Activated CD4-positive, CD25-positive, alpha-beta regulatory T cell treated with anti-CD3 and anti-CD28 coated beads, Interleukin-2, amount 50 U/mL, for 72 hours (primary cell): ENCODE results near the gene GTF3C1.
"Not testable (repeated sequence)": the region's sequence is repeated elsewhere in the genome, so short reads cannot be mapped to it uniquely, and the experiment has no call there.

Experiments
- DNase-seq: peaks from one replicate; pipeline ENCODE4 v3.0.0; 2021

GTF3C1 gene

DNA sequence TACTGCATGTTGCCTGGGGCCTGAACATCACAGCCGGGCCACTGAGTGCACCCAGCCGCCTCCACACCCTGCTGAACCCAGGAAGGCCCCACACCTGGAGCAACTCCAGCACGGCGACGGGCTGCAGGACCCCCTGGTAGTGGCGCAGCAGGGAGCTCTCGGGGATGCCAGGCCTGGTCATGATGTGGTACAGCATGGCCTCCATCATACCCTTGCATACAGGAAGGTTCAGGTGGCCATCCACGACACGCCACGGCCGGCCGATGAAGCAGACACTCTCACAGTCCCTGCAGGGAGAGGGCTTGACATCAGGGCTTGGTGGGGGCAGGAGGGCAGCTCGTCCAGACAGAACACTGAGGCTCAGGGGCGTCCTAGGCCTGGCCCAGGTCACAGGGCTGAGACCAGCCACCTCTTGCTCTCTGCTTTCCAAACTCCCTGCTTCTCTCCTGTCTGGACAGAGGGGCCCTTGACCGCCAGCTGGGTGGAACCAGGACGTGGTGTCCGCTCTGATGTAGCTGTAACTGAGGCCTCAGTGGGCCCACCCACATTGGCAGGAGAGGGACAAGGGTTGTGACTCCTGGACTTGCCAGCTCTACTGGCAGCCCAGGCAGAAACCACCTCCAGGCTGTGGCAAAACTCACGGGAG is 87.4 kb downstream of the GTF3C1 start:
- no peak for DNase-seq

DNA sequence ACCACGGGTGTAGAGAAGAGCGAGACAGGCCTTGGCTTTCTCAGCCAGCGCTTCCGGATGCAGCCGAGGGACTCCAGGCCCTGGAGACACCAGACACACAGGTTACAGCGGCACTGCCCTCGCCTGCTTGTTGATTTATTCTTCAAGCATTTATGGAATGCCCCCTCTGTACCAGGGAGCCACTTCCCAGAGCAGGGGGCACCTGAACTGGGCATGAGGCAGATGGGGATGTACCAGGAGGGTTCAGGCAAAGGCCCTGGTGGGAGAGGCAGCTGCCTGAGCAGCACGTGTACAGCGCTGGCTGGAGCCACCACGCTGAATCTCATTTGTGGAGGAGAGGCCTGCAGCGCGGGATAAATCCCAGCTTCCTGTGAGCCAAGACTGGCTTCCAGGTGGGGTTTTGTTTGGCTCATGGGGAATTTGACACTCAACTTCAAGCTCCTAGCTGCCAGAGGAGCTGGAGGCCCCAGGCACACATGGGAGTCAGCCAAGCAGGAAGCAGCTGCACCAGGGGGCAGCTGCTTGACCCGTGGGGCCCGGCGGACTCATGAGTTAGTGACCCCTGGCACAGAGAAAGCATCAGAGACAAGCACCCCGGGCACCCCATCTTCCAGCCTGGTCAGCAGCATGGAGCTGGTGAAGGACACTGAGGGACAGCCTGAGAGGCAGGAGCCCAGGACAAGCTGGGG is 88.1 kb downstream of the GTF3C1 start:
- DNase-seq = no peak

DNA sequence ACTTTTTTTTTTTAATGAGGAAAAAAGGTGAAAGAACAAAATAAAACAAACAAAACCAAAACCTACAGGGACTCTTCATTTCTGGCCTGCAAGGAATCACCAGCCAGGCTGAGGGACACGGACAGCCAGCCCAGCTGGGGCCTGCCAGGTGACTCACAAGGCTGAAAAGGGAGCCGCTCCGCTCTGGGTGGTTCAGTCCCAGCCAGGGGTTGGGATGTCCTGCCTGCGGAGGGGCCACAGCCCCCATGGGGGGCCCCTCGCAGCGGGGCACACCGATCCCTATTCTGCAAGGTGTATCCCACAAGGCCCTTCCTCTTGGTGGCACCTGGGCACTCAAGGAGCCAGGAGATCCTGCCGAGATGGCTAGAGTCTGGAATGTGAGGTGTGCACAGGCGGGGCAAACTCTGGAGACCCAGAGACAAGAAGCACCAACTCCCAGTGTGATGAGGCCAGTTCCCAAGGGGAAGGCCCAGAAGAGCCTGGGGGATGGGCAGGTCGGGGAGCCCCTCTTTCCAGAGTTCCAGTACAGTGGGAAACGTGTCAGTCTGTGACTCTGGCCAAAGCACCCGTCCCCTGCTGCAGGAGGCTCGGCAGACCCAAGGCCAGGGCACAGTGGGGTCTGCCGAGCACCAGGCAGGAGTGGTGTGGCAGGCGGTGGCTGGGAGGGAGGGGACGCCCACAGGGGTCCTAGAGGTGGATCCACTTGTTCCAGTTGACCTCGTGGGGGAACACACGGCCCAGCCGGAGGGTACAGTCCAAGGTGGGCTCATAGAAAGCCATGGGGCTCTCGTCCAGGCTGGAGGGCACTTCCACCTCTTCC is 88.8 kb downstream of the GTF3C1 start:
- DNase-seq = no peak

DNA sequence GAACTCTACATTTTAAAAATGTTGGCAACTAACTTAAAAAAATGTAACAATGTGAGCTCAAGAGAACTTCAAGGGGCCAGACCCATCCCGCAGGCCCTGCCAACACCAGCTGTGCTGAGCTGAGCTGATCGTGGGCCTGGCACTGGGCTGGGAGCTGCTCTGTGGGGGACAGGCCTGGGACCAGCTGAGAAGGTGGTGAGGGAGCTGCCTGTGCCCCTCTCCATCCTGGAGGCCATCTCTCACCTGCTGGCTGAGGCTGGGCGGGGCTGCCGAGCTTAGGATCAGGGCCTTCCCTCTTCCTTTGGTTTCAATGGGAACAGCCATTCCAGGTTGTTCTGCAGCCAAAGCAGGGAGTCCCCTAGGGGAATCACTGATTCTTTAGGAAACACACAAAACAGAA is 89.5 kb downstream of the GTF3C1 start:
- no peak for DNase-seq

DNA sequence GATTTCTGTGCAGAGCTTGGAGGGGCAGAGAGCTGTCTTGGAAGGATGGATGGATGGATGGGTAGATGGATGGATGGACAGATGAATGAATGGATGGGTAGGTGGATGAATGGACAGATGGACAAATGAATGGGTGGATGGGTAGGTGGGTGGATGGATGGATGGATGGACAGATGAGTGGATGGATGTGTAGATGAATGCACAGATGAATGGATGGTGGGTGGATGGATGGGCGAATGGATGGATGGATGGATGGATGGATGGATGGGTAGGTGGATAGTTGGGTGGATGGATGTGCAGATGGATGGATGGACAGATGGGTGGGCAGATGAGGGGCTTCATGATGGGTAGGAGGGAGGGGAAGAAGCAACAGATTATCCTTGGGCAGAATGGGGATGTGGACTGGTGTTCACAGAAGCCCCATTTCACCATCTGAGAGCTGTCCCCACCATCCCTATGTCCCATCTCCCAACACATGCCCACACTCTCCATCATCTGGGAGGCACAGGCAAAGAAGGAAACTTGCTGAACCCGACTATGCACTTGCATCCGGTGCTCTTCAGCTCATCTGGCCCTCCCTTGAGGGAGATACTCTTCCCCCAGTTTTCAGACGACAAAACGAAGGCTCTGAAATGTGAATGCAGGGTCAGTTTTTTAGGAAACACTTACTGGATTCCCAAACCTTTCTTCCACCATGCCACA is 90.6 kb downstream of the GTF3C1 start:
- no peak for DNase-seq

DNA sequence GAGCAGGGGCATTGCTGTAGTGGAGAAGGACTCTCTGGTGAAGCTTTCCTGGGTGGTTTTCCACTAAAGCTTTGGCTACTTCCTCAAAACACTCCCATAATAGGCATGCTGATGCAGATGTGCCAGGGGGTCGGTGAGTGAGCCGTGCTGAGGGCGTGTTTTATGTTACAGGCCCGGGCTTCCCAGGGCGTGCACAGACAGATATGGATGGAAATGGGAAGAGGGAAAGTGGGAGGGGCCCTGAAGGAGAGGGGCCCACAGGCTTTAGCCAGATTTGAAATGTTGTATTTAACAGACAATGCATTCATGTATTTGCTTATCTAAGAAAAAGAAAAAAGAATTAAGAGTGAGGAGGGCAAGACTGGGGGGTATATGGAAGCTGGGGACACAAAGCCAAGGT is 91.5 kb downstream of the GTF3C1 start:
- no peak for DNase-seq

DNA sequence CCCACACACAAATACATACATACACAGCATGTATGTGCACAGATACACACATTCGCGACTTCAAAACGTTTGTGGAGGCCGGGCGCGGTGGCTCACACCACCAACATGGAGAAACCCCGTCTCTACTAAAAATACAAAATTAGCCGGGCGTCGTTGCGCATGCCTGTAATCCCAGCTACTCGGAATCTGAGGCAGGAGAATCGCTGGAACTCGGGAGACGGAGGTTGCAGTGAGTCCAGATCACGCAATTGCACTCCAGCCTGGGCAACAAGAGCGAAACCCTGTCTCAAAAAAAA is 92.2 kb downstream of the GTF3C1 start:
- DNase-seq = not testable (repeated sequence)

DNA sequence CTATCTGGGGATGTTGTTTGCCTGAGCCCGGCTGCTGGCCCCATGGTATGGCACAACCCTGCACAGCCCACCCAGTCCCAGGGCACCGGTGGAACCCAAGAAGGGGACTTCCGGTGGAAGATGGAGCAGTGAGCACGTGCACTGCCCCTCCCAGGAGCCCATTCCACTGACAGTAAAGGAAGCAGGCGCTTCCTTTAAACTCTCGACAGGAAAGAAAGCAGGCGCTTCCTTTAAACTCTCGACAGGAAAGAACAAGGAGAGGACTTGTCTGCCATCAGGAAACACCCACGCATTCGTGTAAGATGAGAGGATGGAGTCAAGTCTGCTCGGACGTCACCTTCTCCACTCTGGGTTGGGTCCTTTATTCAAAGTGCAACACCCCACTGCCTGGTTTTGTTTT is 94.0 kb downstream of the GTF3C1 start:
- no peak for DNase-seq

DNA sequence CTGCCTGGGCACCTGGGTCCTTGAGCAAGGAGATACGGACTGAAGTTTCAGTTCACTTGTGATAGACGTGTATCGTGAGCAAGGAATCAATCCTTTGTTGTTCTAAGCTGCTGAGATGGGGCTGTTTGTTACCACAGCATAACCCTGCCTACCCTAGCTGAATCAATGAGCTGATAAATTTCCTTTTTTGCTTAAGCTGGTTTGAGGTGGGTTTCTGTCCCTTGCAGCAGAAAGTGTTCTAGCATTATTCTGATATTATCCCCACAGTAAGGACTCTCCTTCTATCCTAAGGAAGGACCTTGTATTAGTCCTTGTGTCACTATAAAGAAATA is 96.3 kb downstream of the GTF3C1 start:
- DNase-seq = no peak

DNA sequence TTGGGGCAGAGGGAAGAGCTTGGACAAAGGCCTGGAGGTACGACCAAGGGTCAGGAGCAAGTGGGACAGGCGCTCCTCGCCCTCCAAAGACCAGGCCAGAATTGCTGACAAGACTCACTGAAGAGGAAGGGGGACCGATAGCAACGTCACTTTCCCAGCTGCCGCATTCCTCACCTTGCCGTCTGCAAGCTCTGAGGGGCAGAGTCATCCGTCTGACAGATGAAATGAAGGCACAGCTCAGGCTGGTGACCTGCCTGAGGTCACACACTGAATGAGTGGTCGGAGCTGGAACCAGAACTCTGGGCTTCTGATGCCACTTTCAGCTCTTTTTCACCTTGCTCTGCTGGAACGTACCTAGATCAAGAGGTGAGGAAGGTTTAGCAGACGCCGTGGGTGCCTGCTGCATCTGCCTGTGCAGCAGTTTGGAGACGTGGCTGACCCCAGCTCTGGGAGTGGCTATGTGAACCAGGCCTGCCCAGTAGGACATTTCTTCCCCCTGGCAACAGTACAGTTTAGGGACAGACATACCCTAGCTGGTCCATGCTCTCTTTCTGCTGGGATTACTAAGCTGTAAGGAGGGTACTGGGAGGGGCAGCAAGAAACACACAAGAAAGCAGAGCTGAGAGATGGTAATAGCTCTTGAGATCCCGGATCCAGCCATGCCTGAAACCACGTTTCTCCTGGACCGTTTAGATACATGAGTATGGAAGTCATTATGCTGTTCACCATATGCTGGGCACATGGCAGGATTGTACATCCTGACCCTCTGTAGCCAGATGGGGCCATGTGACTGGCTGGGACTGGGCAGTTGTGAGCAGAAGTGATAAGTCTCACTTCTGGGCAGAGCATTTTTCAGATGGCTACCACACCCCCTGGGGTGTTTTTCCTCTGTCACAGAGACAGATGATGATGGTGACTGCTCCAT is 96.9 kb downstream of the GTF3C1 start:
- no peak for DNase-seq

DNA sequence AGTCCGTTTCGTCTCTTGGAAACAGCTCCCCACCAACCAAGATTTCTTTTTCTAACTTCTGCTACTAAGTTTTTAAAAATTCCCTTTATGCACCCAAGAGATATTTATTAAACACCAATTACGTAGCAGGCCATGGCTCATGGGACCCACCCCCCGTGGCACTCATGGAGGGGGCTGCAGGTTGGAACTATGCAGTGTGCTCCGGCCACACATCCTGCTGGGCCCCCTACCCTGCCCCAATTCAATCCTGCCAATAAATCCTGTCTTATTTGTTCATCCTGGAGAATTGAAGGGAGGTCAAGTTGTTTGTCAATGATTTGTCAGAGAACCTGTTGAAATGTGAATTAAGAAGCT is 99.5 kb downstream of the GTF3C1 start:
- no peak for DNase-seq

DNA sequence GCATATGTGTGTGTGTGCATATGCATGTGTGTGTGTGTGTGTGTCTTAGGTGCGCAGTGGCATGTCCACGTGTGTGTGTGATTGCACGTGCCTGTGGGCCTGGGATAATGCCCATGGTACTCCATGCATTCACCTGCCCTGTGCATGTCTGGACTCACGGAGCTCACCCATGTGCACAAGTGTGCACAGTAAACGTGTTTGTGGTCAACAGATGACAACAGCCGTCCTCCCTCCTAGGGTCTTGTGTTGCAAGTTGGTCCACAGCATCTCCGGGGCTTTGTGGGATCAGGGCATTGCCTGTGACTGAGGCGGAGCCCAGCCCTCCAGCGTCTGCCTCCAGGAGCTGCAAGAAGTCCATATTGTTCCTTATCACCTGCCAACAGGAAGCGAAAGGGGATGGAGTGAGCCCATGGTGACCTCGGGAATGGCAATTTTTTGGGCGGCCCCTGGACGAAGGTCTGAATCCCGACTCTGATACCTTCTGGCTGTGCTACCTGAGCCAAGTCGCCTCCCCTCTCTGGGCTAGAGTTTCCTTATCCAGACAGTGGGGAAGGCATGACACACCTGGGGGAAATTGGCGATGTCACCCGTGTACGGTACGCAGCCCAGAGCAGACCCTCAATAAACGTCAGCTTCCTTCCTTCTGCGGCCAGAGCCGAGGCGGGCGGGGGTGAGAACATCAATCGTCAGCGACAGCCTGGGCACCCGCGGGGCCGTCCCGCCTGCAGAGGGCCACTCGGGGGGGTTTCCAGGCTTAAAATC is 100.1 kb downstream of the GTF3C1 start:
- peak; percentile 76 for DNase-seq

DNA sequence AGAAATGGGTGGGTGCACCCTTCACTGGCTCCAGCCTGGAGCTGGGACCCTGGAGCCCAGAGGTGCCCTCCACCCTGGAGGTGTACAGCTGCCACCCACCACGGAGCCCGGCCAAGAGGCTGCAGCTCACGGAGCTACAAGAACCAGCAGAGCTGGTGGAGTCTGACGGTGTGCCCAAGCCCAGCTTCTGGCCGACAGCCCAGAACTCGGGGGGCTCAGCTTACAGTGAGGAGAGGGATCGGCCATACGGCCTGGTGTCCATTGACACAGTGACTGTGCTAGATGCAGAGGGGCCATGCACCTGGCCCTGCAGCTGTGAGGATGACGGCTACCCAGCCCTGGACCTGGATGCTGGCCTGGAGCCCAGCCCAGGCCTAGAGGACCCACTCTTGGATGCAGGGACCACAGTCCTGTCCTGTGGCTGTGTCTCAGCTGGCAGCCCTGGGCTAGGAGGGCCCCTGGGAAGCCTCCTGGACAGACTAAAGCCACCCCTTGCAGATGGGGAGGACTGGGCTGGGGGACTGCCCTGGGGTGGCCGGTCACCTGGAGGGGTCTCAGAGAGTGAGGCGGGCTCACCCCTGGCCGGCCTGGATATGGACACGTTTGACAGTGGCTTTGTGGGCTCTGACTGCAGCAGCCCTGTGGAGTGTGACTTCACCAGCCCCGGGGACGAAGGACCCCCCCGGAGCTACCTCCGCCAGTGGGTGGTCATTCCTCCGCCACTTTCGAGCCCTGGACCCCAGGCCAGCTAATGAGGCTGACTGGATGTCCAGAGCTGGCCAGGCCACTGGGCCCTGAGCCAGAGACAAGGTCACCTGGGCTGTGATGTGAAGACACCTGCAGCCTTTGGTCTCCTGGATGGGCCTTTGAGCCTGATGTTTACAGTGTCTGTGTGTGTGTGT is 100.9 kb downstream of the GTF3C1 start:
- DNase-seq = no peak

DNA sequence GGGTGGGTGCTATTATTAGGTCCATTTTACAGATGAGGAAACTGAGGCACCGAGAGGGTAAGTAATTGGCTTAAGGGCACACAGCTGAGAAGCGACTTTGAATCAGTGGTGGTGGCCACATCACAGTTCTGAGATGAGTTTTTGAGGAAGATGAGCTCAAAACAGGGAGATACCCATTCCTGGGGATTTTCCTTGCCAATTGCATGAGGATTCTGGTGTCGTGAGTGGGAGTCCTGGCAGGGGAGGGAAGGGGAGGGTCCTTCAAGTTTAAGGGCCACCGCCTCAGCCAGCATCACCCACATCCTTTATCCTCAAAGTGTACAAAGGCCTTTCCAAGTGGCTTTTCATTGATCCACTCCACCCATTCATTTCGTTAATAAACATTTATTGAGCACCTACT is 102.4 kb downstream of the GTF3C1 start:
- DNase-seq = no peak

DNA sequence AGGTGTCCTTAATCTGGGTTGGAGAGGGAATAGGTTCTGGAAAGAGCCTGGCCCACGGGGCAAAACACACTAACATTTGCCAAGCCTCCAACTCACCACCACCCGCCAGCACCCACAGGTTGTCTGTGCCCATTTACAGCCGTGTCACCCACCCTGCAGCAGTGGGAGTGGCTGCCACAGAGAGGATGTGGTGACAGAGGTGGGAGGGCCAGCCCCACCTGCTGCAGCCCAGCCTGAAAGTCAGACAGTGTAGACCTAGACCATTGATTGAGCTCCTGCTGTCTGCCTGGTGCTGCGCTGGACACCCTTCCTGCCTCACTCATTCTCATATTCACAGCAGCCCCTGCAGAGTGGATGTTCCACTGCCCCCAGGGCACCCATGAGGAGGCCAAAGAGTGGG is 103.0 kb downstream of the GTF3C1 start:
- DNase-seq = peak; percentile 56

DNA sequence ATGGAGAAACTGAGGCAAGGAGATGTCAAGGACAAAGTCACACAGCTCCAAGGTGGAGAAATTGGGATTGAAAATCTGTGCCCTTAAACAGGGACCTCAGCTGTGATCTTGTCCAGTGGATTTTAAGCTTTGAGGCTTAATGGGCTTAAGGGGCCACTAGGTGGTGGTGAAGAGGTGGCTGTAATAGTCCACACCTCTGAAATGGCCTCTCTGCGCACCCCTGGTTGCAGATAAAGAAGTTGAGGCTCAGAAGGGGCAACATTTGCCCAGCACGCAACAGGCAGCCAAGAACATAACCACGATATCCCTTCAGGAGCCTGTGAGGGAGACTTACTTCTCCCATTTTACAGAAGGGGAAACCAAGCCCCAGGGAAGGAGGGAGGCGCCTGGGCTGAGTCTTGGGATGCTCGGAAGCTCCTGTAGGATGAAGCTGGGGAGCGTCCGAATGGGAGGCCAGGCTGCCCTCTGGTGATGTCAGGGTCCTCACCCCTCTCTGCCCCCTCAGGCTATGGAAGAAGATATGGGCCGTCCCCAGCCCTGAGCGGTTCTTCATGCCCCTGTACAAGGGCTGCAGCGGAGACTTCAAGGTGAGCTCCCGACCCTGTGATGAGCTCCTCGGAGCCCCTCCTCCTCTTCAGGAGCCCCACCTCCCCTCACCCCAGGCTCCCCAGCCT is 104.1 kb downstream of the GTF3C1 start:
- no peak for DNase-seq

DNA sequence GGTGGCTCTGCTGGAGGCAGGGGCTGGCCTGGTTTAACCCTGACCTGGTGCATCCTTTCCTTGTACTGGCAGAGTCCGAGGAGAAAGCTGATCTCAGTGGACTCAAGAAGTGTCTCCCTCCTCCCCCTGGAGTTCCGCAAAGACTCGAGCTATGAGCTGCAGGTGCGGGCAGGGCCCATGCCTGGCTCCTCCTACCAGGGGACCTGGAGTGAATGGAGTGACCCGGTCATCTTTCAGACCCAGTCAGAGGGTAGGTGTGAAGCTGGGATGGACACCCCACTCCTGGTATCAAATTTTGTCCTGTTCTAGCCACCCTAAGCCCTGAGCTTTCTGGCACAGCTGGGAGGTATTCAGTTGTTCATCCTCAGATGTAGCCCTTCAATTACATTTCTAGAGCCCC is 105.2 kb downstream of the GTF3C1 start:
- DNase-seq = no peak

DNA sequence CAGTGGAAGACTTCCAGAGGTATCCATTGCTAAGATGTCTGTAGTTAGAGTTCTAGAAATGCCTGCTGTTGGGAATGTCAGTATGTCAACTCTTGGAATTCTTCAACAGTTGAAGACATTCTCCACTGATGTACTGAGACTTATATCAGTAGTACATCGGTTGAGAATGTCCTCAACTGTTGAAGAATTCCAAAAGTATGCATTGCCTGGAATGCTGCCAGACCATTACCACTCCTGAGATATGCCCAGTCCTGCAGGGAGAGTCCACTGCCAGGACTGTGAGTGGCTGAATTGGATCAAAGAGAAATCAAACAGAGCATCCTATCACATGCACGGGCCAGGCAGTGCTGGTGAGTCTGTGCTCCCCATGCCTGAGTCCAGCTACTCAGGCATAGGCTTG is 105.7 kb downstream of the GTF3C1 start:
- DNase-seq = no peak

DNA sequence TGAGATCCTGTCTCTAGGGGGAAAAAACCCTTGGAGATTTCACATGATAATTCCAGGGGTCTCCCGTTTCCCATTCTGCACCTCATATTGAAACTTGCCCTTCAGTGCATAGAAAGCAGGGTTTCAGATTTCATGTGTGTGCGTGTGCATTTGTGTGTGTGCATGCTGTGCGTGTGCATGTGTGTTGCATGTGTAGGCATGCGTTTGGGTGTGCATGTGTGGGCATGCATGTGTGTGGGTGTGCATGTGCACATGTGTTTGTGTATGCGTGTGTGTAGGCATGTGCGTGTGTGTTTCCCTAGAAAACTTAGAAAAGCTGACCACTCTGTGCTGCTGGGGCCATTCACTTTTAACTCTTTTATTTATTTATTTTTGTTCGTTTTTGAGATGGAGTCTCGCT is 107.7 kb downstream of the GTF3C1 start:
- no peak for DNase-seq

DNA sequence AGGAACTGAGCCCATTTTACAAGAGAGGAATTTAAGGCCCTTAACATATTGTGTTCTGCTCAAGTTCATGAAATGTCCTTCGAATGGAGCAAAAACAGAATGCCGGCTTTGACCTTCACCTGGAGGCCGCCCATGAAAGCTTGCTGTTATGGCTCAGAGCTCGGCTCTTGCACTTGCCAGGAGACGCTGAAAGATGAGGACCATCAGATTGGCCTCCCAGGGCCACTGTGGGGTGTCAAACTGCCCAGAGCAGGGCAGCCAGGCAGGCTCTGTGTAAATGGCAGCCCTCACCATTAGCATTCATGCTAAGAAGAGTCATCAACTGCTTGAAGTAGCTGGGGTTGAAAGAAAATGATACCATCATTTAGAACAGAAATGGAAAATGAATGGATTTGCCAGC is 108.4 kb downstream of the GTF3C1 start:
- no peak for DNase-seq
